ENCODE data around the gene GJA4.

- no peak for TF ChIP-seq CTCF (conservative IDR thresholded peaks at IDR 0.05 in 1 of 2, IDR thresholded peaks at IDR 0.05 in 1 of 2; ENCODE audit: low read depth in 1 of 2, low read length in 2 of 2)
- no peak for TF ChIP-seq EZH2 (IDR thresholded peaks at IDR 0.05; ENCODE audit: low read length, missing control alignments)
These were observed 21.8 kb upstream of the GJA4 start for GRCh38 chr1:34770891-34771504.

Measured in fibroblast of lung (primary cell).